Chondrocyte (in vitro differentiated cells): ENCODE results near the gene IRF6. TPM values are rescaled to one million over a fixed set of nuclear protein-coding genes. Genes with fewer than 3 reads are reported as not detected.

Experiments used
- DNase-seq: peaks from one replicate; pipeline ENCODE4 v3.0.0; 2021; ENCODE audit warnings: mixed read lengths, low spot score
- H3K27ac Mint-ChIP-seq: one replicate; pipeline ENCODE4 v1.8.0; 2021; ENCODE audit warnings: mild to moderate bottlenecking, moderate library complexity, mixed read lengths; ENCODE audit not compliant: unreplicated experiment
- H3K27me3 Mint-ChIP-seq: 2 replicates; pipeline ENCODE4 v1.8.0; 2021; ENCODE audit warnings: low read depth, mixed read lengths
- H3K36me3 Mint-ChIP-seq: 2 replicates; pipeline ENCODE4 v1.8.0; 2021; ENCODE audit warnings: low read depth, mixed read lengths
- H3K4me1 Mint-ChIP-seq: 2 replicates; pipeline ENCODE4 v1.8.0; 2021; ENCODE audit warnings: low read depth, mild to moderate bottlenecking, mixed read lengths
- H3K4me3 Mint-ChIP-seq: one replicate; pipeline ENCODE4 v1.8.0; 2021; ENCODE audit warnings: mild to moderate bottlenecking, moderate library complexity, mixed read lengths; ENCODE audit not compliant: unreplicated experiment
- H3K9me3 Mint-ChIP-seq: 2 replicates; pipeline ENCODE4 v1.8.0; 2021; ENCODE audit warnings: low read depth, mixed read lengths
- long read RNA-seq: library from polyadenylated mRNA; stranded (forward); transcript quantifications from one replicate; pipeline ENCODE4 v2.0.0, GENCODE V29; 2021
- total RNA-seq: library from RNA; stranded (reverse); gene quantifications from 3 replicates; pipeline ENCODE4 v1.2.1, GENCODE V29; 2021
- TF ChIP-seq, protein P1 (sequence below): fragments of 200-600 bp; sonication (generic); IDR thresholded peaks from 2 replicates; pipeline ENCODE4 v1.5.0; 2021; ENCODE audit warnings: antibody characterized with exemption, mild to moderate bottlenecking, moderate library complexity

IRF6 gene
- total RNA-seq, result 0.13 to 0.25 TPM in 2 of 3 replicates, not detected in the other
- long read RNA-seq, result 0 reads

DNA sequence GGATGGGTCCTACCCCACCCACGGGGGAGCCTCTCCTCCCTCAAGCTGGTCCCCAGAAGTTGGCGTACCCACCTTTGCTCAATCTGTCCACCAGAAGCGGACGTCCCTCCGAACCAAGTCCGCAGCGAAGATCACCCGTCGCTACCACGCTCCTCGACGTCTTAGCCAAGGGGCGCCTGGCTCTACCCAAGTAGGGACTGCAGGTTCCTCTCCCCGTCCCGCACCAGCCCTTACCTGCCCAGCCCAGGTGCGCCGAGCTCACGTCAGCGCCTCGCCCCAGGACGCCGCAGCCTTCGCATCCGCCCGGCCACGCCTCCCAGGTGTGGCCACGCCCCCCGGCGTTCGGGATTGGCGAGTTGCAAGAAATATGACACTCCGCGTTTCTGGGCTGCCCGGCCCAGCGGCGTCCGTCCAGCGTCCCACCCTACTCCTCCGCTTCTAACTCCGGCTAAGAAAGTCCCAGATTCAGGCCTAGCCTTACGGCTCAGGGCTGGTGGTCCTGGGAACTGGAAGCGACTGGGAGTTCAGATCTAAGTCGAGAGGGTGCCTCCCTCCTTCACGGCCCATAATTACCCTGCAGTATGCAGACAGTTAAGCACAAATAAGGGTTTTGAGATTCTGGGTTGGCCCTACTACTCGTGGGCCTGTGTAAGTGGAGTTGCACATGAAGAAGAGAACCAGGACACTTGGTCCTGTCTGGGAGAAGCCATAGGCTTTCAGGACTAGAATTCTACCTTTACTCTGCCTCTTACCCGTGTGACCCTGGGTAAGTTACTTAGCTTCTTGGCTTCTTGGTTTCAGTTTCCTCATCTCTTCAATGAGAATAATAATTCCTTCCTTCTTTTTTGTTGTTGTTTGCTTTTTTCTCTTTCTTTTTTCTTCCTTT is at the start of gene IRF6:
Gene IRF6, minus strand, starts transcription at position 268 of the 886 bp plus-strand sequence. CDS start 4,729 bp downstream, outside the sequence.
- Mint-ChIP-seq H3K27ac (peak within 1 kb of the TSS; percentile 71), H3K9me3 (no peaks in the 10 kb centered on the region), H3K4me3 (peak within 1 kb of the TSS; percentile 68), H3K27me3 (peaks cover 23% of the 10 kb centered on the region), H3K4me1 (peaks cover 30% of the 10 kb centered on the region), H3K36me3 (no peaks in the 10 kb centered on the region)
- no peak for DNase-seq
- TF ChIP-seq, protein P1, sequence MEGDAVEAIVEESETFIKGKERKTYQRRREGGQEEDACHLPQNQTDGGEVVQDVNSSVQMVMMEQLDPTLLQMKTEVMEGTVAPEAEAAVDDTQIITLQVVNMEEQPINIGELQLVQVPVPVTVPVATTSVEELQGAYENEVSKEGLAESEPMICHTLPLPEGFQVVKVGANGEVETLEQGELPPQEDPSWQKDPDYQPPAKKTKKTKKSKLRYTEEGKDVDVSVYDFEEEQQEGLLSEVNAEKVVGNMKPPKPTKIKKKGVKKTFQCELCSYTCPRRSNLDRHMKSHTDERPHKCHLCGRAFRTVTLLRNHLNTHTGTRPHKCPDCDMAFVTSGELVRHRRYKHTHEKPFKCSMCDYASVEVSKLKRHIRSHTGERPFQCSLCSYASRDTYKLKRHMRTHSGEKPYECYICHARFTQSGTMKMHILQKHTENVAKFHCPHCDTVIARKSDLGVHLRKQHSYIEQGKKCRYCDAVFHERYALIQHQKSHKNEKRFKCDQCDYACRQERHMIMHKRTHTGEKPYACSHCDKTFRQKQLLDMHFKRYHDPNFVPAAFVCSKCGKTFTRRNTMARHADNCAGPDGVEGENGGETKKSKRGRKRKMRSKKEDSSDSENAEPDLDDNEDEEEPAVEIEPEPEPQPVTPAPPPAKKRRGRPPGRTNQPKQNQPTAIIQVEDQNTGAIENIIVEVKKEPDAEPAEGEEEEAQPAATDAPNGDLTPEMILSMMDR, result no peak

DNA sequence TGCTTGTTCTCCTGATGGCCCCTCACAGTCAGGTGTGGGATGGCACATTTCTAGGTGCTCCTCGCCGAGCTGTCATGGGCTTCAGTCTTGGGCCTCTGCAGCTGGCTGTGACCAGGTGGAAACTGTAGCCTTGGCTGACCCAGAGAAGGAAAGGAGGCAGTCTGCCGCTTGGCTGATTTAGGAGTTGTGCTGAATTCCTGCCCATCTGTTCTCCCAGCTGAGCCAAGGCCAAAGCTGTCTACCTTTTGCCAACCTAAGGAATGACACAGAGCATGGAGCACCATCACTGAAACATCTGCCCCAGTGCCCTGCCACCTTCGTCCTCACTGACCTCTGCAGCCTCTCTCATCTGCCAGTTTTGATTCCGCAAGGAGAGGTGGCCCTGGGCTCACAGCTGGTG is 49.7 kb upstream of the IRF6 start:
- no peaks in the 10 kb centered on the region for H3K27me3 Mint-ChIP-seq
- H3K4me1 Mint-ChIP-seq, result peaks cover under 1% of the 10 kb centered on the region
- H3K9me3 Mint-ChIP-seq, result no peaks in the 10 kb centered on the region
- DNase-seq, result no peak
- peaks cover 13% of the 10 kb centered on the region for H3K36me3 Mint-ChIP-seq
- no peak overlapping the region for H3K4me3 Mint-ChIP-seq
- no peak overlapping the region for H3K27ac Mint-ChIP-seq
- TF ChIP-seq, protein P1, result no peak

DNA sequence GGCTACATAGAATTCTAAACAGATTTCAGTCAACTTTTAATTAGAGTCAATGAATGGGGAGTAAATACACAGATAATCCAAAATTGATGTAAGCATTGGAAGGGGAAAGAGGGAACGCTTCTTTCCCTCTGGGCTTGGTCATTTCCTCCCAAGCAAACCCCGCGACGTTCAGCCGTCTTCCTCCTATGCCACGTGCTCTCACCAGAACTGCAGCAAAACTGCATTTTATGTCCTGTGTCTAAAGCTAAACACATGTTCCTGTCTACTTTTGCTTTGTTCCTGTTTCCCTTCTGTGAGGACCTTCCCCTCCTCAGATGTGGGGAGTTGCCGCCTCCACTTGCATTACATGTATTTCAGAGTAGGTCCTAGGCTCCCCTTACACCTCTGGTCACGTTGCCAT is 49.1 kb upstream of the IRF6 start:
- H3K27ac Mint-ChIP-seq, result no peak overlapping the region
- TF ChIP-seq, protein P1, result no peak

DNA sequence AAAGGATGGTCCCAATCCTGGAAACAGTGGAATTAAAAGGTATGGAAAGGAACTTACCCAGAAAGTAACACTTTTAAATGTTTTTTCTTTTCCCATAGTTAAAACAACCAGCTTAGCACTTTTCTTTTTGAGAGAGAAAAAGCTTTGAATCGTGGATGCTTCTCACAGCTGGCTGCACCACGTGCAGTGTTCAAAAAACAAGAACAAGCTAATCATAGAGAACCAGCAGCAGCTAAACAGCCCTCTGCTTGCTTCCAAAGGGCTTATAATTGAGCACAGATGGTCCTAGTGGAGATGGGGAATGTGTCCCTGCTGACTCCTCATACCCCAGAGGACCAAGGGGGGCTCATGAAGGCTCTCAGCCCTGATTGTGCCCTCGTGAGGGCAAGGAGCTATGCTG is 48.3 kb upstream of the IRF6 start:
- Mint-ChIP-seq H3K27ac (no peak overlapping the region), H3K4me3 (no peak overlapping the region), H3K36me3 (peaks cover 13% of the 10 kb centered on the region), H3K4me1 (peaks cover 7% of the 10 kb centered on the region), H3K9me3 (no peaks in the 10 kb centered on the region), H3K27me3 (no peaks in the 10 kb centered on the region)
- TF ChIP-seq, protein P1, result no peak
- DNase-seq, result no peak

More for the DNA sequence above, 49.1 kb upstream of the IRF6 start:
- peaks cover 7% of the 10 kb centered on the region for H3K4me1 Mint-ChIP-seq
- H3K36me3 Mint-ChIP-seq, result peaks cover 13% of the 10 kb centered on the region
- H3K9me3 Mint-ChIP-seq, result no peaks in the 10 kb centered on the region
- H3K4me3 Mint-ChIP-seq, result no peak overlapping the region
- H3K27me3 Mint-ChIP-seq, result no peaks in the 10 kb centered on the region
- no peak for DNase-seq

DNA sequence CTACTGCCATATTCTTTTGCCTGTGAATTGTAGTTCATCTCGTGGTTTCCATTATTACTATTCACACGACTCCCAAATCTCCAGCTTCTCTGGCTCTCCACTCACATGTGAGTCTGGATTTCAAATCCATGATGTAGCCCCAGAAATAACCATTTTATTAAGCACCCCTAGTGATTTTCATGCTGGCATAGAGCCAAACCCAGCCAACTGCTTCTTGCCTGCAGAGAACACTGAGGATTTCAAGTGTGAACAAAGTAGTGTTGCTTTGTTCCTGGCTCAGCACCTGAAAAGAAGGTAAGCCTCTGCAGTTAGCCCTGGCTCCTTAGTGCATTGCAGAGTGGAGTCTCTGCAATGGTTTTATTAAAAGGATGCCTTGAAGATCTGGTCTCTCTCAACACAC is 47.7 kb upstream of the IRF6 start:
- Mint-ChIP-seq H3K4me3 (no peak overlapping the region), H3K36me3 (peaks cover 13% of the 10 kb centered on the region), H3K27ac (no peak overlapping the region), H3K9me3 (no peaks in the 10 kb centered on the region), H3K4me1 (peaks cover 7% of the 10 kb centered on the region), H3K27me3 (no peaks in the 10 kb centered on the region)
- no peak for DNase-seq
- TF ChIP-seq, protein P1, result no peak
